Inflammatory macrophage treated with lipopolysaccharide for 1 hour (primary cell): ENCODE measurements around the gene TAF11L14.

Source experiments
- DNase-seq, 2 donors: peaks; one replicate each; pipeline ENCODE4 v3.0.0-alpha.2; 2020 to 2022

Gene TAF11L14

DNA sequence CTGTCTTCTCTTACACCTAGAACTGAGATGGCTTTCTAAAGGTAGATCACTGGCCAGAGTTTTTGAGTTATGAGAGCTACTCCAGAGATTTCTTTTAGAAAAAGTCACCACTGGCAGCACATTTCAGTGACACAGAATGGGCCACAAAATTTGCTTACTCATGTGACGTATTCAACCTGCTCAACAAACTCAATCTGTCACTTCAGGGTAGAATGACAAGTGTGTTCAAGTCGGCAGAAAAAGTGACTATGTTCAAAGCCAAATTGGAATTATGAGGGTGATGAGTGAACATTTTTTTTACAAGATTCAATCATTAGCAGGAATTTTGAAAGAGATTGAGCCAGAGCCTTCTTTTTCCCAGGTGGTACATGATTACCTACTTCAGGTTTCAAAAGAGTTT, 46.5 kb downstream of the TAF11L14 start:
- DNase-seq: no peak
